Activated CD8-positive, alpha-beta T cell treated with anti-CD3 and anti-CD28 coated beads for 36 hours (primary cell): ENCODE measurements around the gene SPTB. TPM values are rescaled to one million over a fixed set of nuclear protein-coding genes. Genes with fewer than 3 reads are reported as not detected.

Experiments used
- ATAC-seq: fragments of 200-7000 bp; cut with Tn5 transposase; one replicate; pipeline ENCODE4 v1.10.0; 2021; ENCODE audit warnings: mild to moderate bottlenecking, moderate library complexity
- CTCF ChIA-PET: fragments of 350-600 bp; sonication (Branson Sonifier 250); formaldehyde crosslinking; loops from one replicate; lab custom pipeline; 2021; ENCODE audit warnings: antibody characterized with exemption; lab: Charles Lee
- POLR2A ChIA-PET: fragments of 350-600 bp; sonication (Branson Sonifier 250); formaldehyde crosslinking; loops from one replicate; lab custom pipeline; 2021; ENCODE audit warnings: antibody characterized with exemption; lab: Charles Lee
- DNase-seq: peaks from one replicate; pipeline ENCODE4 v3.0.0-alpha.2; 2020
- H3K27ac Mint-ChIP-seq: one replicate; pipeline ENCODE4 v1.8.0; 2021; ENCODE audit warnings: mild to moderate bottlenecking, mixed read lengths
- H3K27me3 Mint-ChIP-seq: one replicate; pipeline ENCODE4 v1.8.0; 2021; ENCODE audit warnings: mixed read lengths
- H3K36me3 Mint-ChIP-seq: one replicate; pipeline ENCODE4 v1.8.0; 2021; ENCODE audit warnings: low read depth, mixed read lengths
- H3K4me1 Mint-ChIP-seq: one replicate; pipeline ENCODE4 v1.8.0; 2021; ENCODE audit warnings: low read depth, mixed read lengths
- H3K4me3 Mint-ChIP-seq: one replicate; pipeline ENCODE4 v1.8.0; 2021; ENCODE audit warnings: mild to moderate bottlenecking, moderate library complexity, mixed read lengths
- H3K9me3 Mint-ChIP-seq: one replicate; pipeline ENCODE4 v1.8.0; 2021; ENCODE audit warnings: mixed read lengths
- intact Hi-C: fragments of 100-400 bp; cut with micrococcal nuclease; formaldehyde crosslinking; loops from one replicate; pipeline ENCODE4 v1.10.0; 2022
- total RNA-seq, 2 experiments: library from RNA; stranded (reverse); gene quantifications; one replicate each; pipeline ENCODE4 v1.2.3, GENCODE V29; 2021
- TF ChIP-seq, protein P1 (sequence below): fragments of 200-600 bp; IDR thresholded peaks from one replicate; pipeline ENCODE4 v1.8.0; 2022; ENCODE audit warnings: antibody characterized with exemption, mild to moderate bottlenecking

The SPTB gene
- total RNA-seq, 2 experiments from 2014 or later: 0.07 to 0.27 TPM

DNA sequence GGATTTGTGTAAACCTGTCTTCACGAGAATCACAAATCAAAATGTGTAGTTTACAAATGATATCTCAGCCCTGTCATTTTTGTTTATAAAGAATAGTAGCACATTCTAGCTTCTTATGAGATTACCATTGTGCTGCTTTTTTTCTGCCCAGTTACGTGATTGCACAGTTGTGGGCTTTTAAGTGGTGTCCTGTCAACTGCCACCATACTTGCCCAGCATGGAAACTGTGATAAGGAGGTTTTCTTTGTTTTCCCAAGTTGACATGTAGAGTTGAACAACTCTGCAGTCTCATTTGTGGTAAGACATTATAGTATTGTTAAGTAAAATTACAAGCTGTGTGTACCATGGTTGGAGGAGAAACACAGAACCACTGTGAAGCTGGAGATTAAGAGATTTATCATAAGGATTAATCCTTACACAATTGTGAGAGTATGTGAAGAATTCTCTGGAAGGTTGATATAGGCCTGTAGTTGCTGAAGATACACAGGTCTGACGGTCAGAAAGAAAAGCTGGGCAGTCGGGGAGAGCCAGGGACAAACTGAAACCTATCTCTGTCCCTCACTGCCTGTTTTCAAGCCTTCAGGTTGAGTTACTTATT, 46.8 kb upstream of the SPTB start:
- H3K36me3 Mint-ChIP-seq: peaks cover 37% of the 10 kb centered on the region
- peaks cover 2% of the 10 kb centered on the region for H3K9me3 Mint-ChIP-seq
- POLR2A ChIA-PET: interaction anchor here (0.6 to 1.5 kb wide), 3 partner anchors 13 to 158 kb away, joined by 3 read pairs; no protein-coding TSS in a partner anchor
- no peaks in the 10 kb centered on the region for H3K27me3 Mint-ChIP-seq
- H3K27ac Mint-ChIP-seq: peak overlapping the region; percentile 84
- DNase-seq: no peak
- H3K4me3 Mint-ChIP-seq: no peak overlapping the region
- TF ChIP-seq, protein P1, sequence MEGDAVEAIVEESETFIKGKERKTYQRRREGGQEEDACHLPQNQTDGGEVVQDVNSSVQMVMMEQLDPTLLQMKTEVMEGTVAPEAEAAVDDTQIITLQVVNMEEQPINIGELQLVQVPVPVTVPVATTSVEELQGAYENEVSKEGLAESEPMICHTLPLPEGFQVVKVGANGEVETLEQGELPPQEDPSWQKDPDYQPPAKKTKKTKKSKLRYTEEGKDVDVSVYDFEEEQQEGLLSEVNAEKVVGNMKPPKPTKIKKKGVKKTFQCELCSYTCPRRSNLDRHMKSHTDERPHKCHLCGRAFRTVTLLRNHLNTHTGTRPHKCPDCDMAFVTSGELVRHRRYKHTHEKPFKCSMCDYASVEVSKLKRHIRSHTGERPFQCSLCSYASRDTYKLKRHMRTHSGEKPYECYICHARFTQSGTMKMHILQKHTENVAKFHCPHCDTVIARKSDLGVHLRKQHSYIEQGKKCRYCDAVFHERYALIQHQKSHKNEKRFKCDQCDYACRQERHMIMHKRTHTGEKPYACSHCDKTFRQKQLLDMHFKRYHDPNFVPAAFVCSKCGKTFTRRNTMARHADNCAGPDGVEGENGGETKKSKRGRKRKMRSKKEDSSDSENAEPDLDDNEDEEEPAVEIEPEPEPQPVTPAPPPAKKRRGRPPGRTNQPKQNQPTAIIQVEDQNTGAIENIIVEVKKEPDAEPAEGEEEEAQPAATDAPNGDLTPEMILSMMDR: no peak
- no peak for ATAC-seq
- CTCF ChIA-PET: interaction anchor here (1.0 to 2.0 kb wide), 4 partner anchors 10 to 60 kb away, joined by 3 to 12 read pairs (median 3); partner anchors contain the start of gene FNTB
- intact Hi-C loops: no loop called here
- peaks cover 40% of the 10 kb centered on the region for H3K4me1 Mint-ChIP-seq

- Mint-ChIP-seq H3K4me3 (no peak overlapping the region), H3K9me3 (peaks cover 2% of the 10 kb centered on the region), H3K27ac (no peak overlapping the region), H3K36me3 (peaks cover 44% of the 10 kb centered on the region), H3K4me1 (peaks cover 58% of the 10 kb centered on the region), H3K27me3 (no peaks in the 10 kb centered on the region)
- ChIA-PET POLR2A (no interaction called here), CTCF (interaction anchor here (2.8 kb wide), 1 partner anchor 13 kb away, joined by 9 read pairs; no protein-coding TSS in a partner anchor)
- ATAC-seq: no peak
- intact Hi-C loops: no loop called here
- TF ChIP-seq, protein P1: no peak
- no peak for DNase-seq
Observed at GRCh38 chr14:64923015-64923414, 43.3 kb upstream of the SPTB start.

DNA sequence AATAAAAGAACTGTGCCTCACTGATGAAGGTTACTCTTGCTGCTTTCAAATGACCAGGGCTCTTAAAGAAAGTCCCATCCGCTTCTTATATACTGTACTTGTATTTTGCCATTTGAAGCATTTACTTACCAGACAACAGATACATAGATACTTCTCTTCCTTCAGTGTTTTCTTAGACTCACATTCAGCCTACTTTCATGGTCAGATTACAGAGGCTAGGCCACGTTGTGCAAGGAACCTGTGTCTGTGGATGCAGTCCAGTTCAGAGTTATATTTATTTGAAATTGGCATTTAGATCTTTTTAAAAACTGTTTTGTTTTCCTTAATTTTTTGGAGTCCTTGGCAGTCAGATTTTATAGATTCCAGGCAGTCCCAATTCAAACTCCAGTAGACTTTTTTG, 40.8 kb upstream of the SPTB start:
- H3K36me3 Mint-ChIP-seq: peaks cover 45% of the 10 kb centered on the region
- TF ChIP-seq, protein P1: no peak
- intact Hi-C loops: no loop called here
- DNase-seq (no peak), ATAC-seq (no peak)
- no peak overlapping the region for H3K4me3 Mint-ChIP-seq
- POLR2A ChIA-PET: no interaction called here
- H3K4me1 Mint-ChIP-seq: peaks cover 67% of the 10 kb centered on the region
- CTCF ChIA-PET: no interaction called here
- H3K9me3 Mint-ChIP-seq: peaks cover 4% of the 10 kb centered on the region
- H3K27me3 Mint-ChIP-seq: no peaks in the 10 kb centered on the region
- peak overlapping the region; percentile 45 for H3K27ac Mint-ChIP-seq

- CTCF ChIA-PET: no interaction called here
Observed at GRCh38 chr14:64919618-64920017, 39.9 kb upstream of the SPTB start.

GRCh38 chr14:64919215-64919614, 39.5 kb upstream of the SPTB start:
- no peak for ATAC-seq
- Mint-ChIP-seq H3K36me3 (peaks cover 48% of the 10 kb centered on the region), H3K4me3 (no peak overlapping the region), H3K27me3 (no peaks in the 10 kb centered on the region), H3K9me3 (peaks cover 4% of the 10 kb centered on the region), H3K27ac (no peak overlapping the region), H3K4me1 (peaks cover 69% of the 10 kb centered on the region)
- ChIA-PET CTCF (no interaction called here), POLR2A (interaction anchor here (1.1 kb wide), 1 partner anchor 9 kb away, joined by 8 read pairs; no protein-coding TSS in a partner anchor)
- TF ChIP-seq, protein P1: no peak
- no peak for DNase-seq
- intact Hi-C loops: no loop called here

More at GRCh38 chr14:64919618-64920017, 39.9 kb upstream of the SPTB start:
- intact Hi-C loops: no loop called here
- Mint-ChIP-seq H3K27ac (no peak overlapping the region), H3K4me3 (no peak overlapping the region), H3K9me3 (peaks cover 4% of the 10 kb centered on the region), H3K36me3 (peaks cover 51% of the 10 kb centered on the region), H3K27me3 (no peaks in the 10 kb centered on the region), H3K4me1 (peaks cover 72% of the 10 kb centered on the region)
- TF ChIP-seq, protein P1: no peak
- DNase-seq: no peak
- POLR2A ChIA-PET: no interaction called here
- no peak for ATAC-seq
